ENCODE results near the gene SYK.

Gene SYK

GRCh38 chr9:90840696-90841095 is 39.1 kb downstream of the SYK start:
- H3K27me3 ChIP-seq (ENCODE audit: insufficient read depth, low read length), result no peaks in the 10 kb centered on the region
- WGBS, result 94% methylated on average over 5 of the region's 5 CpGs
- no peaks in the 10 kb centered on the region for H3K4me1 ChIP-seq (ENCODE audit: insufficient read depth, low read length)
- no peaks in the 10 kb centered on the region for H3K36me3 ChIP-seq (ENCODE audit: insufficient read depth, low read length)
- 0 out of 2 replicates have a peak, but pooled peaks cover 4% of the 10 kb centered on the region for H3K9me3 ChIP-seq (ENCODE audit: insufficient read depth, low read depth, low read length)
- no peak overlapping the region for H3K27ac ChIP-seq (ENCODE audit: low read depth, low read length)
- no peak overlapping the region for H3K4me3 ChIP-seq (ENCODE audit: low read length)
- no peak overlapping the region for H3K9ac ChIP-seq (ENCODE audit: low read depth, low read length)

- Histone ChIP-seq H3K27ac (ENCODE audit: low read depth, low read length) (no peak overlapping the region), H3K9ac (ENCODE audit: low read depth, low read length) (no peak overlapping the region), H3K4me1 (ENCODE audit: insufficient read depth, low read length) (no peaks in the 10 kb centered on the region), H3K27me3 (ENCODE audit: insufficient read depth, low read length) (no peaks in the 10 kb centered on the region), H3K36me3 (ENCODE audit: insufficient read depth, low read length) (no peaks in the 10 kb centered on the region), H3K9me3 (ENCODE audit: insufficient read depth, low read depth, low read length) (0 out of 2 replicates have a peak, but pooled peaks cover 4% of the 10 kb centered on the region), H3K4me3 (ENCODE audit: low read length) (no peak overlapping the region)
- WGBS, result 92% methylated on average over 5 of the region's 5 CpGs
Observed at GRCh38 chr9:90841213-90841612, 39.6 kb downstream of the SYK start.

- Histone ChIP-seq H3K27me3 (ENCODE audit: insufficient read depth, low read length) (no peaks in the 10 kb centered on the region), H3K4me3 (ENCODE audit: low read length) (no peak overlapping the region), H3K4me1 (ENCODE audit: insufficient read depth, low read length) (no peaks in the 10 kb centered on the region), H3K27ac (ENCODE audit: low read depth, low read length) (no peak overlapping the region), H3K9me3 (ENCODE audit: insufficient read depth, low read depth, low read length) (0 out of 2 replicates have a peak, but pooled peaks cover 4% of the 10 kb centered on the region), H3K9ac (ENCODE audit: low read depth, low read length) (no peak overlapping the region), H3K36me3 (ENCODE audit: insufficient read depth, low read length) (no peaks in the 10 kb centered on the region)
- WGBS, result 89% methylated on average over 1 of the region's 1 CpG
Observed at GRCh38 chr9:90841615-90842014, 40.0 kb downstream of the SYK start.

- Histone ChIP-seq H3K4me1 (ENCODE audit: insufficient read depth, low read length) (no peaks in the 10 kb centered on the region), H3K9me3 (ENCODE audit: insufficient read depth, low read depth, low read length) (0 out of 2 replicates have a peak, but pooled peaks cover 4% of the 10 kb centered on the region), H3K27me3 (ENCODE audit: insufficient read depth, low read length) (no peaks in the 10 kb centered on the region), H3K27ac (ENCODE audit: low read depth, low read length) (no peak overlapping the region), H3K9ac (ENCODE audit: low read depth, low read length) (no peak overlapping the region), H3K4me3 (ENCODE audit: low read length) (no peak overlapping the region), H3K36me3 (ENCODE audit: insufficient read depth, low read length) (no peaks in the 10 kb centered on the region)
- 93% methylated on average over 7 of the region's 7 CpGs for WGBS
Observed at GRCh38 chr9:90842176-90842777, 40.7 kb downstream of the SYK start.

GRCh38 chr9:90842996-90843395 is 41.4 kb downstream of the SYK start:
- Histone ChIP-seq H3K9me3 (ENCODE audit: insufficient read depth, low read depth, low read length) (0 out of 2 replicates have a peak, but pooled peaks cover 4% of the 10 kb centered on the region), H3K27me3 (ENCODE audit: insufficient read depth, low read length) (no peaks in the 10 kb centered on the region), H3K36me3 (ENCODE audit: insufficient read depth, low read length) (no peaks in the 10 kb centered on the region), H3K9ac (ENCODE audit: low read depth, low read length) (no peak overlapping the region), H3K27ac (ENCODE audit: low read depth, low read length) (no peak overlapping the region), H3K4me3 (ENCODE audit: low read length) (no peak overlapping the region), H3K4me1 (ENCODE audit: insufficient read depth, low read length) (no peaks in the 10 kb centered on the region)
- 95% methylated on average over 14 of the region's 14 CpGs for WGBS

GRCh38 chr9:90843525-90843924 is 41.9 kb downstream of the SYK start:
- WGBS, result 86% methylated on average over 5 of the region's 6 CpGs
- H3K36me3 ChIP-seq (ENCODE audit: insufficient read depth, low read length), result no peaks in the 10 kb centered on the region
- 0 out of 2 replicates have a peak, but pooled peaks cover 4% of the 10 kb centered on the region for H3K9me3 ChIP-seq (ENCODE audit: insufficient read depth, low read depth, low read length)
- H3K4me1 ChIP-seq (ENCODE audit: insufficient read depth, low read length), result no peaks in the 10 kb centered on the region
- no peak overlapping the region for H3K4me3 ChIP-seq (ENCODE audit: low read length)
- no peak overlapping the region for H3K9ac ChIP-seq (ENCODE audit: low read depth, low read length)
- H3K27ac ChIP-seq (ENCODE audit: low read depth, low read length), result no peak overlapping the region
- no peaks in the 10 kb centered on the region for H3K27me3 ChIP-seq (ENCODE audit: insufficient read depth, low read length)

- Histone ChIP-seq H3K9me3 (ENCODE audit: insufficient read depth, low read depth, low read length) (0 out of 2 replicates have a peak, but pooled peaks cover 4% of the 10 kb centered on the region), H3K4me1 (ENCODE audit: insufficient read depth, low read length) (no peaks in the 10 kb centered on the region), H3K27ac (ENCODE audit: low read depth, low read length) (no peak overlapping the region), H3K27me3 (ENCODE audit: insufficient read depth, low read length) (no peaks in the 10 kb centered on the region), H3K4me3 (ENCODE audit: low read length) (no peak overlapping the region), H3K36me3 (ENCODE audit: insufficient read depth, low read length) (no peaks in the 10 kb centered on the region), H3K9ac (ENCODE audit: low read depth, low read length) (no peak overlapping the region)
Observed at GRCh38 chr9:90844326-90844725, 42.7 kb downstream of the SYK start.

- H3K4me3 ChIP-seq (ENCODE audit: low read length), result no peak overlapping the region
- whole genome bisulfite sequencing, result 96% methylated on average over 6 of the region's 6 CpGs
- H3K36me3 ChIP-seq (ENCODE audit: insufficient read depth, low read length), result no peaks in the 10 kb centered on the region
- no peak overlapping the region for H3K27ac ChIP-seq (ENCODE audit: low read depth, low read length)
- no peaks in the 10 kb centered on the region for H3K4me1 ChIP-seq (ENCODE audit: insufficient read depth, low read length)
- no peak overlapping the region for H3K9ac ChIP-seq (ENCODE audit: low read depth, low read length)
- no peaks in the 10 kb centered on the region for H3K27me3 ChIP-seq (ENCODE audit: insufficient read depth, low read length)
- H3K9me3 ChIP-seq (ENCODE audit: insufficient read depth, low read depth, low read length), result no peaks in the 10 kb centered on the region
Observed at GRCh38 chr9:90846770-90847419, 45.3 kb downstream of the SYK start.

- Histone ChIP-seq H3K27ac (ENCODE audit: low read depth, low read length) (no peak overlapping the region), H3K4me1 (ENCODE audit: insufficient read depth, low read length) (no peaks in the 10 kb centered on the region), H3K27me3 (ENCODE audit: insufficient read depth, low read length) (no peaks in the 10 kb centered on the region), H3K4me3 (ENCODE audit: low read length) (no peak overlapping the region), H3K9me3 (ENCODE audit: insufficient read depth, low read depth, low read length) (no peaks in the 10 kb centered on the region), H3K36me3 (ENCODE audit: insufficient read depth, low read length) (no peaks in the 10 kb centered on the region), H3K9ac (ENCODE audit: low read depth, low read length) (no peak overlapping the region)
- WGBS, result 92% methylated on average over 5 of the region's 5 CpGs
Observed at GRCh38 chr9:90847971-90848370, 46.4 kb downstream of the SYK start.

- Histone ChIP-seq H3K4me1 (ENCODE audit: insufficient read depth, low read length) (no peaks in the 10 kb centered on the region), H3K27ac (ENCODE audit: low read depth, low read length) (no peak overlapping the region), H3K4me3 (ENCODE audit: low read length) (no peak overlapping the region), H3K27me3 (ENCODE audit: insufficient read depth, low read length) (no peaks in the 10 kb centered on the region), H3K9me3 (ENCODE audit: insufficient read depth, low read depth, low read length) (no peaks in the 10 kb centered on the region), H3K9ac (ENCODE audit: low read depth, low read length) (no peak overlapping the region), H3K36me3 (ENCODE audit: insufficient read depth, low read length) (no peaks in the 10 kb centered on the region)
- 91% methylated on average over 8 of the region's 8 CpGs for WGBS
Observed at GRCh38 chr9:90848866-90849265, 47.2 kb downstream of the SYK start.

GRCh38 chr9:90851444-90851843 is 49.8 kb downstream of the SYK start:
- WGBS, result 88% methylated on average over 4 of the region's 5 CpGs
- no peak overlapping the region for H3K9ac ChIP-seq (ENCODE audit: low read depth, low read length)
- no peaks in the 10 kb centered on the region for H3K9me3 ChIP-seq (ENCODE audit: insufficient read depth, low read depth, low read length)
- no peaks in the 10 kb centered on the region for H3K27me3 ChIP-seq (ENCODE audit: insufficient read depth, low read length)
- no peaks in the 10 kb centered on the region for H3K36me3 ChIP-seq (ENCODE audit: insufficient read depth, low read length)
- no peak overlapping the region for H3K4me3 ChIP-seq (ENCODE audit: low read length)
- H3K4me1 ChIP-seq (ENCODE audit: insufficient read depth, low read length), result no peaks in the 10 kb centered on the region
- no peak overlapping the region for H3K27ac ChIP-seq (ENCODE audit: low read depth, low read length)
